Activated CD4-positive, alpha-beta T cell treated with anti-CD3 and anti-CD28 coated beads for 36 hours (primary cell): Measurements from ENCODE around the gene MXRA5. TPM values are rescaled to one million over a fixed set of nuclear protein-coding genes. Genes with fewer than 3 reads are reported as not detected.
"Not testable (repeated sequence)": the region's sequence is repeated elsewhere in the genome, so short reads cannot be mapped to it uniquely, and the experiment has no call there.

Experiments
- ATAC-seq: fragments of 200-7000 bp; cut with Tn5 transposase; one replicate; pipeline ENCODE4 v1.10.0; 2021; ENCODE audit warnings: mild to moderate bottlenecking, moderate library complexity
- CTCF ChIA-PET: fragments of 350-600 bp; sonication (Branson Sonifier 250); formaldehyde crosslinking; loops from one replicate; lab custom pipeline; 2021; ENCODE audit warnings: antibody characterized with exemption; lab: Charles Lee
- POLR2A ChIA-PET: fragments of 350-600 bp; sonication (Branson Sonifier 250); formaldehyde crosslinking; loops from one replicate; lab custom pipeline; 2021; ENCODE audit warnings: antibody characterized with exemption, inconsistent platforms; lab: Charles Lee
- DNase-seq: peaks from one replicate; pipeline ENCODE4 v3.0.0-alpha.2; 2020
- H3K27ac Mint-ChIP-seq: one replicate; pipeline ENCODE4 v1.8.0; 2021; ENCODE audit warnings: mixed read lengths
- H3K27me3 Mint-ChIP-seq: one replicate; pipeline ENCODE4 v1.8.0; 2021; ENCODE audit warnings: mixed read lengths
- H3K36me3 Mint-ChIP-seq: one replicate; pipeline ENCODE4 v1.8.0; 2021; ENCODE audit warnings: low read depth, mixed read lengths
- H3K4me1 Mint-ChIP-seq: one replicate; pipeline ENCODE4 v1.8.0; 2021; ENCODE audit warnings: mixed read lengths
- H3K4me3 Mint-ChIP-seq: one replicate; pipeline ENCODE4 v1.8.0; 2021; ENCODE audit warnings: mild to moderate bottlenecking, moderate library complexity, mixed read lengths
- H3K9me3 Mint-ChIP-seq: one replicate; pipeline ENCODE4 v1.8.0; 2021; ENCODE audit warnings: low read depth, mixed read lengths
- intact Hi-C, 2 experiments: fragments of 100-400 bp; cut with DNase I in 1 of 2; cut with micrococcal nuclease in 1 of 2; formaldehyde crosslinking; loops; one replicate each; pipeline versions ENCODE4 v1.14.2 to v1.15.1; 2022 to 2024; cut with DNase I, micrococcal nuclease
- total RNA-seq, 2 experiments: library from RNA; stranded (reverse); gene quantifications; one replicate each; pipeline ENCODE4 v1.2.3, GENCODE V29; 2021

The MXRA5 gene
- total RNA-seq, 2 experiments from 2014 or later, result not detected

GRCh38 chrX:3370656-3371055 lies 24.2 kb upstream of the MXRA5 start:
- POLR2A ChIA-PET, result no interaction called here
- intact Hi-C loops, result no loop called here
- H3K4me1 Mint-ChIP-seq, result no peaks in the 10 kb centered on the region
- no peaks in the 10 kb centered on the region for H3K9me3 Mint-ChIP-seq
- H3K36me3 Mint-ChIP-seq, result no peaks in the 10 kb centered on the region
- no peak overlapping the region for H3K27ac Mint-ChIP-seq
- DNase-seq (no peak), ATAC-seq (no peak)
- H3K27me3 Mint-ChIP-seq, result no peaks in the 10 kb centered on the region
- no peak overlapping the region for H3K4me3 Mint-ChIP-seq
- CTCF ChIA-PET, result no interaction called here

GRCh38 chrX:3362956-3363355 lies 16.5 kb upstream of the MXRA5 start:
- no peaks in the 10 kb centered on the region for H3K27me3 Mint-ChIP-seq
- H3K4me1 Mint-ChIP-seq, result no peaks in the 10 kb centered on the region
- no peak for ATAC-seq
- intact Hi-C loops, result no loop called here
- no peak overlapping the region for H3K4me3 Mint-ChIP-seq
- H3K36me3 Mint-ChIP-seq, result no peaks in the 10 kb centered on the region
- POLR2A ChIA-PET, result no interaction called here
- CTCF ChIA-PET, result no interaction called here
- DNase-seq, result no peak
- no peak overlapping the region for H3K27ac Mint-ChIP-seq
- H3K9me3 Mint-ChIP-seq, result no peaks in the 10 kb centered on the region

- no peaks in the 10 kb centered on the region for H3K4me1 Mint-ChIP-seq
- intact Hi-C loops, result no loop called here
- H3K36me3 Mint-ChIP-seq, result no peaks in the 10 kb centered on the region
- H3K27me3 Mint-ChIP-seq, result no peaks in the 10 kb centered on the region
- H3K9me3 Mint-ChIP-seq, result no peaks in the 10 kb centered on the region
- CTCF ChIA-PET, result no interaction called here
- ATAC-seq (no peak), DNase-seq (no peak)
- H3K4me3 Mint-ChIP-seq, result no peak overlapping the region
- no peak overlapping the region for H3K27ac Mint-ChIP-seq
- POLR2A ChIA-PET, result no interaction called here
These were observed 14.4 kb upstream of the MXRA5 start for GRCh38 chrX:3360881-3361280.

GRCh38 chrX:3352741-3353140 lies 6.3 kb upstream of the MXRA5 start:
- not testable (repeated sequence) for ATAC-seq

GRCh38 chrX:3351276-3351675 lies 4.8 kb upstream of the MXRA5 start:
- Mint-ChIP-seq H3K36me3 (no peaks in the 10 kb centered on the region), H3K27me3 (peaks cover 5% of the 10 kb centered on the region), H3K4me1 (no peaks in the 10 kb centered on the region), H3K27ac (no peak overlapping the region), H3K4me3 (no peak overlapping the region), H3K9me3 (peaks cover 6% of the 10 kb centered on the region)
- DNase-seq, result no peak
- CTCF ChIA-PET, result no interaction called here
- POLR2A ChIA-PET, result no interaction called here
- ATAC-seq, result no peak
- intact Hi-C loops, result no loop called here

More at GRCh38 chrX:3352741-3353140, 6.3 kb upstream of the MXRA5 start:
- H3K4me3 Mint-ChIP-seq, POLR2A ChIA-PET, H3K27me3 Mint-ChIP-seq, H3K36me3 Mint-ChIP-seq, H3K9me3 Mint-ChIP-seq, intact Hi-C loops, H3K4me1 Mint-ChIP-seq, DNase-seq, H3K27ac Mint-ChIP-seq, CTCF ChIA-PET: not testable (repeated sequence)

GRCh38 chrX:3348191-3348590 lies 1.7 kb upstream of the MXRA5 start:
- intact Hi-C loops, result no loop called here
- POLR2A ChIA-PET, result no interaction called here
- Mint-ChIP-seq H3K27me3 (peaks cover 14% of the 10 kb centered on the region), H3K4me1 (no peaks in the 10 kb centered on the region), H3K9me3 (peaks cover 6% of the 10 kb centered on the region), H3K27ac (no peak overlapping the region), H3K36me3 (no peaks in the 10 kb centered on the region), H3K4me3 (no peak overlapping the region)
- CTCF ChIA-PET, result no interaction called here
- ATAC-seq (no peak), DNase-seq (no peak)

- H3K4me1 Mint-ChIP-seq, result no peaks in the 10 kb centered on the region
- ATAC-seq (no peak), DNase-seq (no peak)
- CTCF ChIA-PET, result no interaction called here
- no peak overlapping the region for H3K4me3 Mint-ChIP-seq
- H3K9me3 Mint-ChIP-seq, result peaks cover 6% of the 10 kb centered on the region
- POLR2A ChIA-PET, result no interaction called here
- intact Hi-C loops, result no loop called here
- no peaks in the 10 kb centered on the region for H3K36me3 Mint-ChIP-seq
- peaks cover 14% of the 10 kb centered on the region for H3K27me3 Mint-ChIP-seq
- no peak overlapping the region for H3K27ac Mint-ChIP-seq
These were observed 916 bp downstream of the MXRA5 start for GRCh38 chrX:3345281-3346191.

GRCh38 chrX:3343569-3343968 lies 2.9 kb downstream of the MXRA5 start:
- H3K4me3 Mint-ChIP-seq, intact Hi-C loops, CTCF ChIA-PET, H3K4me1 Mint-ChIP-seq, ATAC-seq, POLR2A ChIA-PET, DNase-seq, H3K27ac Mint-ChIP-seq, H3K9me3 Mint-ChIP-seq, H3K36me3 Mint-ChIP-seq: not testable (repeated sequence)
- peaks cover 10% of the 10 kb centered on the region for H3K27me3 Mint-ChIP-seq

GRCh38 chrX:3340016-3340415 lies 6.4 kb downstream of the MXRA5 start:
- no peak for ATAC-seq
- no peaks in the 10 kb centered on the region for H3K9me3 Mint-ChIP-seq
- H3K27ac Mint-ChIP-seq, result no peak overlapping the region
- peaks cover 6% of the 10 kb centered on the region for H3K27me3 Mint-ChIP-seq
- ChIA-PET POLR2A (no interaction called here), CTCF (no interaction called here)
- H3K4me1 Mint-ChIP-seq, result no peaks in the 10 kb centered on the region
- intact Hi-C loops, result no loop called here
- H3K36me3 Mint-ChIP-seq, result no peaks in the 10 kb centered on the region
- DNase-seq, result no peak
- H3K4me3 Mint-ChIP-seq, result no peak overlapping the region

- Mint-ChIP-seq H3K27ac (no peak overlapping the region), H3K36me3 (no peaks in the 10 kb centered on the region), H3K4me3 (no peak overlapping the region), H3K27me3 (no peaks in the 10 kb centered on the region), H3K4me1 (no peaks in the 10 kb centered on the region), H3K9me3 (no peaks in the 10 kb centered on the region)
- no peak for ATAC-seq
- no peak for DNase-seq
- CTCF ChIA-PET, result interaction anchor here (0.6 kb wide), 1 partner anchor 27 kb away, joined by 3 read pairs; no protein-coding TSS in a partner anchor
- POLR2A ChIA-PET, result no interaction called here
- intact Hi-C loops, result no loop called here
These were observed 19.8 kb downstream of the MXRA5 start for GRCh38 chrX:3326681-3327080.

GRCh38 chrX:3320471-3321046 lies 25.9 kb downstream of the MXRA5 start:
- H3K27me3 Mint-ChIP-seq, result no peaks in the 10 kb centered on the region
- ChIA-PET CTCF (no interaction called here), POLR2A (no interaction called here)
- ATAC-seq, result no peak
- H3K4me3 Mint-ChIP-seq, result no peak overlapping the region
- no peaks in the 10 kb centered on the region for H3K36me3 Mint-ChIP-seq
- H3K27ac Mint-ChIP-seq, result no peak overlapping the region
- no peaks in the 10 kb centered on the region for H3K4me1 Mint-ChIP-seq
- no peaks in the 10 kb centered on the region for H3K9me3 Mint-ChIP-seq
- DNase-seq, result no peak
- intact Hi-C loops, result no loop called here

GRCh38 chrX:3317191-3317718 lies 29.2 kb downstream of the MXRA5 start:
- H3K4me1 Mint-ChIP-seq, result no peaks in the 10 kb centered on the region
- POLR2A ChIA-PET, result no interaction called here

More at GRCh38 chrX:3317191-3317718, 29.2 kb downstream of the MXRA5 start:
- intact Hi-C loops, result no loop called here
- CTCF ChIA-PET, result no interaction called here
- Mint-ChIP-seq H3K4me3 (no peak overlapping the region), H3K9me3 (peaks cover 2% of the 10 kb centered on the region), H3K36me3 (no peaks in the 10 kb centered on the region), H3K27me3 (no peaks in the 10 kb centered on the region), H3K27ac (no peak overlapping the region)
- DNase-seq (no peak), ATAC-seq (no peak)
